Amygdala (tissue), 56 donors: ENCODE results near the gene SEMA3F.

Experiments
- DNase-seq, 56 donors: peaks; one replicate each; lab custom pipeline; 2025; lab: John Stamatoyannopoulos, UW

SEMA3F gene

DNA sequence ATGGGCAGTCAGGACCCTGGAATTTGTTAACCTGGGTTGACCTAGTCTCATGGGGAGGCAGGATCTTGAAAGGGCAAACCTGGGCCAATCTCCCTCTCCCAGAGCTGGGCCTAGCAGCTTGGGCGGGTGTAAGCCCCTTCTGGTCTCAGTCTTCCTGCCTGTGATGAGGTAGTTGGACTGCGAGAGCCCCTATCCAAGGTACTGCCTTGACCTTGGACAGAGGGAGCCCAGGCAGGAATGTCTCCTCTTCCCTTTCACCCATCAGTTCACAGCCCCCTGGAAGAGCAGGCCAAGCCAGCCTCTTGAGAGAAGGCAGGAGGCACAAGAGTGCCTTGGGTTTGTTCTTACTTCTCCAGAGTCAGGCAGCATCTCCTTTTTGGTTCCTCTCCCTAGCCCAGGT is 24.7 kb upstream of the SEMA3F start:
- DNase-seq = no peak

DNA sequence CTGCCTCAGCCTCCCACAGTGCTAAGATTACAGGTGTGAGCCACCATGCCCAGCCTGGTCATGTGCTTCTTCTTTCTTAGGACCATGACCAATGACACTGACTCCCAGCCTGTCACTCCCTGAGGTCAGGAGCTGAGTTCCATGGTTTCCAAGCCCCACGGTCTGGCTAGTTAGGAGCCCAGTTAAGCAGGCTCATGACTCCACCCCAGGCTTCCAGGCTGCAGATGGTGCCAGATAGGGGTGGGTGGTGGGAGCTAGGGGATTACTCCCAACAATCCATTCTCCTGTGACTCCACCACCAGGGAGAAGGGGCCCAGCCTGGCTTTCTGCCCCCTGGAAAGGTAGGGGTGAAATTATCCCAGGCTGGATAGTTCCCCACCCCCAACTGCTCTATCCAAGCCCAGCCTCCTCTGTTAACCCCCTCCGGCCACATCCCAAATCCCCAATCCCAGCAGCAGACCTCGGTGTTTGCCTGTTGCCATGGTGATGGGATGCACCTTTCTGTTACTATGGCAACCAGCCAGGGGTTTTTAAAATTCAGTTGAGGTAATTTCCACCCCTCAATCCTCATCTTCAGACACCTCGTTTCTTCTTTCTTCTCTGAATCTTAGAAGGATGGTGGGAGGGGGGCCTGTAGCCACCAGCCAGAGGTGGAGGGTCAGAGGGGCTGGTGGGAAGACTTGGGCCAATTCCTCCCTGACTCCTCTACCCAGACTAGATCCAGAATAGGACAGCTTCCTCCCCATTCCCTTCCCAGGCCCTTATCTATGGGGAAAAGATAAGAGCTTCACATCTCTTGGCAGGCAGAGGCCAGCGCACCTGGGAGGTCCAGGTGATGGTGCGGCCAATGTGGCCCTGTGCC is 22.5 kb upstream of the SEMA3F start:
- no peak for DNase-seq

DNA sequence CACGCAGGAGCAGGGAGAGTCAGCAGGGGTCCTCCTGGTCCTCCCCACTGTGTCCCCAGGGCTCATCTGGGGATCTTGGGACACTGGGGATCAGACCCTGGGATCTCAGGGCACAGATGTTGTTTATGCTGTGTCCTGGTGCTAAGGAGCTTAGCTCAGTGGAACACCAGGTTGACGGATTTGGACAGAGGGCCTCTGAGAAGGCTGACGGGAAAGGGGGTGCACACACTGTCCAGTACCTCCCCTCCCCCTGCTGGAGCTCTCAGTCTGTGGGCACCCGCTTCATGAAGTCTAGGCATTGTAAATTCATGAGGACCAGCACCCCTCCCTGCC is 21.9 kb upstream of the SEMA3F start:
- no peak for DNase-seq

DNA sequence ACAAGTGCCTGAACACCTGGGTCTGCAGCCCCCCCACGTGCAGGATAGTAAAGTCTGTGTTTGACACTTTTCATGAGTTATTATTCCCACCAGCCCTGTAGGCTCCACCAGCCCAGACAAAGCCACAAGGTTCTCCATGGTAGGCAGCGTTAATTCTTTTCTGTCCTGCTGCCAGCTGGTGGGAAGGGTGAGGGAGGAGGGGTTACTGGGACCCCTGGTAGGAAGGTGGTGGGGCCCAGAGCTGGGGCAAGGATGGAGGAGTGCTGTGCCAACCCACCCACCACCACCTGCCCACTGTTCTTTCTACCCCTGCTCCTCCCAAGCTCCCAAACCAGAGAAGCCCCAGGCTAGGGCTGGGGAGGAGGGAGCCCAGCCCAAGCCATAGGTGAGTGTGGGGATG is 20.8 kb upstream of the SEMA3F start:
- no peak for DNase-seq

DNA sequence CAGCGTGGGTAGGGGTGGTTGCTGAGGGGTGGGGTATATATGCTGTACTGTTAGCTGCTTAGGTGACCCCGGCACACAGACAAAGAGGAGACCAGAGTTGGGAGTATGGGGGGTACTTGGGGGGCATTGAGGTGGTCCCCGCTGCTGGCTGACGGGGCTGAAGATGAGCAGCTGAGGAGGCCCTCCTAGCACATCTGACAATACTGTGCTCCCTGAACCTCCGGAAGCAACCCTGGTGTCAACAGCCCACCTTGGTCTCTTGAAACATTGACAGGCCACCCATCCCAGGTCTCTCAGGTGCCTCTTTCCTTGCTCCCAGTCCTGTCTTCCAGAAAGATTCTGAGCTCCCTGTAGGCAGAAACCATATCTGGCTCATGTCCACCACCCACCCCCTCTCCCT is 19.2 kb upstream of the SEMA3F start:
- DNase-seq = no peak

DNA sequence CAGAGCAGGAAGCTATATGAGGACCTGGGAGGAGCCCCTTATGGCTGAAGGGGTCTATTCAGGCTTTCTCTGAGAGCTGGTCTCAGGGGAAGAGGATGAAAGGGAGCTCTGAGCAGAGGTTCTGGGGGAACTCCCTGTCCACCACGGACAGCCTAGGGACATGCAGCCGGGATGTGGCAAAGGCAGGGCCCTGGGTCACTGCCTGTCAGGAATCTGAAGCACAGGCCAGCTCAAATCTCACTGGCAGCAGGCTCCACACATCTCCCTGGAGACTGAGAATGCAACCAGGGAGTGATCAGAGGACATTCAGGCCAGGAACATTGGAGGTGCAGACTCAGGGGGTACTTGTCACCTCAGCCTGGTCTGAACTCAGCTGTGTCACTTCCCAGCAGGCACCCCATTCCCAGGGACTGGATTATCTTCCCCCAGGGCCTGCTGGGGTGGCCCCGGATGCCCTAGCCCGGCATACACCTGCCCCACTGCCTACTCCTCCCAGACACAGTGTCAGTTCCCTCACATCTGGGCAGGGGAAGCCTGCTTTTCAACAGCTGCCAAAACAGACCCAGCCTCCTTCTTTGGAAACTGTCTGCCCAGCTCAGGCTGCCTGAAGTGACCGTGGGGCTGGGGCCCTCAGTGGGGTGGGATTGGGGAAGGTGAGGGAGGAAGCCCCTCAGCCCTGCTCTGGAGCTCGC is 18.3 kb upstream of the SEMA3F start:
- no peak for DNase-seq

DNA sequence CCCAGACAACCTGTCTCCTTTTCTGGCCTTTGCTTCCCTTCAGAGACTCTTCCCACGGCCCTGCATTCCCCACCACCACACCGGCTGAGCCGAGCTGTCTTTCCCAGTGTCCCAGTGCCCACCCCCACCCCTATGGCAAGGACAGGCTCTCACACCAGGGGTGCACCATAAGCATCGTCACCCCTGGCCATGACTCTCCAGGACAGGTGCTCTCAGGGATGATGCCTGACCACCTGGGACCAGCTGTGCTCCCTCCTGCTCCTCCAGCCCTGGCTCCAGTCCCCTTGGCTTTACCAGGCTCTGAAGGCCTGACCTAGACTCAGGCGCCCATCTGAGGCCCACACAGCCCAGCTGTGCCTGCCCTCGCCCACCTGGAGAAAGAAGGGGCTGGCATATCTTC is 17.6 kb upstream of the SEMA3F start:
- DNase-seq = no peak

GRCh38 chr3:50138266-50139200 is 16.6 kb upstream of the SEMA3F start:
- peak in 2 of 56 donors; percentile 7 to 12 for DNase-seq

GRCh38 chr3:50139308-50139707 is 15.8 kb upstream of the SEMA3F start:
- DNase-seq = no peak

DNA sequence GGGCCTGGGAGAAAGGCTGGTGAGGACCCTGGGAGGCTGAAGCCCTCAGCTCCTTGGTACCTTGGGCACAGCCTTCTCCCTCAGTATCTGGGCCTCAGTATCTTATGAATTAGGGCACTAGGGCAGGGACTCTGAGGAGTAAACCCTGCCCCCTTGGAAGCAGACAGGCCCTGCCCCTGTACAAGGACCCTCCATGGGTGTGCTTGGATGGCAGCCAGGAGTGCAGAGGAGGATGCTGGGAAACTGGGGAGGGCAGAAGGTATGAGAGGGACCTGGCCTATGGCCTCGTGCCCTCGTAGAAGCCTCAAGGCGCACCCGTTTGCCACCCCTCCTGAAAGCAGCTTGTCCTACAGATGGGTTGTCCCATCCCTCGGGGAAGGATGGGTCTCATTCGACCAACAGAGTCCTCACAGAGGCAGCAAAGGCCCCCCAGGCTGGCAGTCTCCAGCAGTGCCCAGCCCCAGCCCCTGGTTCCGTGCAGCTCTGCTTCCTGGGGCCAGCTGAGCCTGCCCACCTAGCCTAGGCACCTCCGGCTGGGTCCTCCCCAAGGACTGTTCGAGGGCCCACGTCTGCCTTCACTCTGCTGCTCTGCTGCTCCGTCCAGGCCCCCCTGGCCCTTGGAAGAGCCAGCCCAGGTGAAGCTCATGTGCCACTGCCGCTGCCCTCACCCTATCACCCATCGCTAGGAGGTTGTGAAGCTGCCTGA is 15.3 kb upstream of the SEMA3F start:
- no peak for DNase-seq

GRCh38 chr3:50140990-50141389 is 14.1 kb upstream of the SEMA3F start:
- DNase-seq = no peak

GRCh38 chr3:50146316-50146901 is 8.7 kb upstream of the SEMA3F start:
- no peak for DNase-seq

GRCh38 chr3:50147016-50147415 is 8.1 kb upstream of the SEMA3F start:
- DNase-seq = no peak

DNA sequence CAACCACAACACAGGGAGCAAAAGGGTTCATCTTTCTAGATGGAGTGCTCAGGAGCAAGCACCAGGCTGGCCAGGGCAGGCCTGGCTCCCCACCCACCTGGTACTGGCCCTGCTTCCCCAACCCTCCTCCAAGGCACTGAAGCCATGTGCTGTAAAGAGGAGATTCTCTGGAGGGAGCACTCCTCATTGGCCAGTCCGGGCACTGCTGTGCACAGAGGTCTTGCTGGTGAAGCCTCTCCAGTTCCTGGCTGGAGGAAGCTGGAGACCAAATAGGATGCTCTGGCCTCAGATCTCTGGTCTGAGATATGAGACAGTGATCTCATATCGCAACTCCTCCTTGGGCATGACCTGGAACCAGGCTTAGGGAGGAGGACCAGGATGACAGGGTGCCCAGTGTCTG is 7.7 kb upstream of the SEMA3F start:
- no peak for DNase-seq

- no peak for DNase-seq
Measured at GRCh38 chr3:50147861-50148260, 7.3 kb upstream of the SEMA3F start.

GRCh38 chr3:50150404-50150750 is 4.7 kb upstream of the SEMA3F start:
- DNase-seq = no peak

GRCh38 chr3:50150863-50151686 is 4.0 kb upstream of the SEMA3F start:
- no peak for DNase-seq

DNA sequence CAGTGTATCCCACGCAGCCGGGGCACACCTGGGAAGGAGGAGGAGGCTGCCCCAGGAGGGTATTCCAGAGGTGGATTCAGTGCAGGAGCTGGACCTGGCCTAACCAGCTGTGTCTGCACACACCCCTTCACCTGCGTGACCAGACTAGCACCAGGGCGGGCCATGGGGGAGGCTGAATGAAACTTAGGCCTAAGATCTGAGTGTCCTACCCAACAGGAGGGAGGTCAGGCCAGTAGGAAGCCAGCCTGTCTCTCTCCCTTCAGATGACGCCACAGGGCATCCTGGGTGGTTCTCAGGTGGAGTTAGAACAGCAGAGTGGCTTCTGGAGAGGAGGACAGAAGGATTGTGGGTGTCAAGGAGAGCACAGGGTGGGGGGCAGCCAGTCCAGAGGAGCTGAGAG is 3.4 kb upstream of the SEMA3F start:
- no peak for DNase-seq

DNA sequence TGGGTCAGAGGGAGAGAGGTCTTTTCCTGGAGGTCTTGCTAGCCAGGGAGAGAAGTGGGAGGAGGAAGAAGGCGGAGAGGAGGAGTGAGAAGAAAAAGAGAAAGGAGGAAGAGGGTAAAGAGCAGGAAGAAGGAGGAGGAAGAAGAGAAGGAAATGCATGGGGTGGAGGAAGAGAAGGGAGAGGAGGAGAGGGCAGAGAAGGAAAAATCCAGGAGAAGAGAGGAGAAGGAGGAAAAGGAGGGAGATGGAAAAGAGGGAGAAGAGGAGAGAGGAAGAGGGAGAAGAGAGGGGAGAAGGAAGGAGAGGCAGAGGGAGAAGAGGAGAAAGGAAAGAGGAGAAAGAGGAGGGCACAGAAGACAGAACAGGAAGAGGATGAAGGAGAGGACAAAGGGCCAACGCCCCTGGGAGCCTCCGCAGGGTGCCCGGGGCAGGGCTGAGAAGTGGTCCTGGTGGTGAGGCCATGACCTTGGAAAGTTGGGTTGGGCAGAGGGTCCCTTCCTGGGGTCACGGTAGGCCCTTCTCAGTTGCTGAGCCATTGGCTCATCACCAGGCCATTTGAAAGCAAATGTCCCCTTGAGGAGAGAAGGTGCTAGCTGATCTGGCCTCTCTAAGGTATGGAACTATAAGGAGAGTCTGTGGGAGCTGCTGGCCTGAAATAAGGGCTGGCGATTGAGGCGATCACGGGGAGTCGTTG is 1.2 kb upstream of the SEMA3F start:
- no peak for DNase-seq
